Kidney (tissue), 14 donors: ENCODE data around the gene MST1. TPM values are rescaled to one million over a fixed set of nuclear protein-coding genes. Genes with fewer than 3 reads are reported as not detected.

ENCODE experiments used
- DNase-seq, 5 donors: peaks; one replicate each; pipeline ENCODE4 v3.0.0-alpha.2; 2013 to 2020
- FAIRE-seq: peaks from 2 replicates; lab custom pipeline; 2012; peaks lifted over from hg19 to GRCh38; lab: Jason Lieb, UNC
- H3K27ac ChIP-seq, 2 donors: one replicate each; pipeline ENCODE4 v1.7.0; 2013; ENCODE audit warnings: low read depth in 2 of 2, low read length in 2 of 2, inconsistent platforms in 1 of 2
- H3K27me3 ChIP-seq: one replicate; pipeline ENCODE4 v1.7.1; 2013; ENCODE audit warnings: low read length, inconsistent platforms; ENCODE audit not compliant: control insufficient read depth, insufficient read depth
- H3K36me3 ChIP-seq, 3 donors: one replicate each; pipeline versions ENCODE4 v1.7.0 to v1.7.1; 2013; ENCODE audit warnings: low read length in 3 of 3, control low read depth in 1 of 3, inconsistent platforms in 1 of 3; ENCODE audit not compliant: insufficient read depth in 3 of 3, control insufficient read depth in 2 of 3
- H3K4me1 ChIP-seq, 3 donors: one replicate each; pipeline versions ENCODE4 v1.7.0 to v1.7.1; 2013; ENCODE audit warnings: low read length in 3 of 3, inconsistent platforms in 1 of 3, low read depth in 1 of 3; ENCODE audit not compliant: control insufficient read depth in 2 of 3, insufficient read depth in 2 of 3
- H3K4me3 ChIP-seq, 3 donors: one replicate each; pipeline versions ENCODE4 v1.7.0 to v1.8.1; 2013; ENCODE audit warnings: low read length in 3 of 3, control low read depth in 1 of 3, inconsistent platforms in 1 of 3
- H3K9ac ChIP-seq, 3 donors: one replicate each; pipeline versions ENCODE4 v1.7.0 to v1.7.1; 2013; ENCODE audit warnings: low read length in 3 of 3, control low read depth in 1 of 3, inconsistent platforms in 1 of 3
- H3K9me3 ChIP-seq, 3 donors: one replicate each; pipeline versions ENCODE4 v1.7.0 to v1.7.1; 2013; ENCODE audit warnings: low read length in 3 of 3, control low read depth in 1 of 3, inconsistent platforms in 1 of 3; ENCODE audit not compliant: control insufficient read depth in 2 of 3, insufficient read depth in 1 of 3
- intact Hi-C: fragments of 100-400 bp; cut with DNase I; formaldehyde crosslinking; loops from one replicate; pipeline ENCODE4 v1.11.1; 2022
- polyA plus RNA-seq: library from polyadenylated mRNA; stranded (reverse); fragments of 350-450 nt; fragmentation: Illumina TruSeq; extraction: RNeasy Lipid Tissue Mini Kit (QIAGEN cat#74804); gene quantifications from one replicate; pipeline ENCODE4 v1.2.3, GENCODE V29; 2014; ENCODE audit warnings: low read depth, low replicate concordance; ENCODE audit not compliant: insufficient read depth
- total RNA-seq: library from RNA; stranded (reverse); fragmentation: NEBNext Ultra II Directional; extraction: Animal tissue kit (Norgen Biotek cat#: 25700); gene quantifications from one replicate; pipeline ENCODE4 v1.2.1, GENCODE V29; 2021
- TF ChIP-seq, protein P1 (sequence below): IDR thresholded peaks from 3 replicates; pipeline ENCODE4 v1.5.1; 2012; ENCODE audit warnings: mild to moderate bottlenecking, moderate library complexity, borderline replicate concordance; ENCODE audit not compliant: insufficient read depth; ENCODE audit errors: extremely low read depth
- donor health status: control.
- donor health status: control.
- donor health status: control.
- donor health status: control.
- donor health status: control.
- donor health status: DM: yes; HTN: yes; CAD: no.
- donor health status: Normal renal cell carcinoma (clear cell type).

The MST1 gene
- total and polyA plus RNA-seq, 2 donors from 2014 or later, result 77.3 to 152 TPM

DNA sequence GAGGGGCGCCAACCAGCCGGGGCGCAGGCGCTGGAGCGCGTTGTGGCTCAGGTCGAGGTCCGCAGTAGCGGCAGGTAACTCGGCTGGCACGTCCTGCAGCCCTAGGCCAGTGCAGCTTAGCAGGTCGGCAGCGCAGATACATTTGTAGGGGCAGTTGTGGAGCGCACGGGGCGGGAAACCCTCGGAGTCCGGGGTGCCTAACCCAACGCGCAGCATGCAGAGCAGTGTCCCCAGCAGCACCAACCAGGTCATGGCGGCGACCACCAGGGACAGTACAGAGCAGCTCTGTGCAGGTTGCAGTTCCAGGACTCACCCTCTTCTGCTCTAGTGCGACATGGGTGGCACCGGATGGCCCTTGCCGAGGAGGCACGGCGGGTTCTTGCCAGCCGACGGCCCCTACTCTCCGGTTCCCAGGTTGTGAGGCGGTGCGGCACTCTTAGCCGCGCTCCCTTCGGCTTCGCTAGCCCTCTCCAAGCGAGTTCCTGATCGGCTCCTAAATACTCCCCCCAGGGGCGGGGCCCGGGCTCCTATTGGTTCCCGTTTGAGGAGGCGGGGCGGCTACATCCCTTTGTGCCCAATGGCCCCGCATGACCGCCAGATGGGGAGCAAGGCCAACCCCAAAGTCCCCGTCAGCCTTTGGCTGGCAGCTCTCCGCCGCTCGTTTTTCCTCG is 30.1 kb upstream of the MST1 start, which contains the start of gene AMIGO3:
Gene AMIGO3 (minus strand): TSS at position 471 of the 671 bp plus-strand sequence. CDS start 219 bp downstream, at position 252.
- Histone ChIP-seq H3K27me3 (no peaks in the 10 kb centered on the region), H3K36me3 (peaks cover 0 to 19% (median 4%) of the 10 kb centered on the region in 3 donors), H3K27ac (no peak within 1 kb of the TSS), H3K9ac (peak within 1 kb of the TSS; percentile 46 to 55 (median 51)), H3K9me3 (no peaks in the 10 kb centered on the region), H3K4me3 (peak within 1 kb of the TSS; percentile 62 to 69 (median 66)), H3K4me1 (peaks cover 0 to 22% (median 6%) of the 10 kb centered on the region in 3 donors)
- TF ChIP-seq, protein P1, sequence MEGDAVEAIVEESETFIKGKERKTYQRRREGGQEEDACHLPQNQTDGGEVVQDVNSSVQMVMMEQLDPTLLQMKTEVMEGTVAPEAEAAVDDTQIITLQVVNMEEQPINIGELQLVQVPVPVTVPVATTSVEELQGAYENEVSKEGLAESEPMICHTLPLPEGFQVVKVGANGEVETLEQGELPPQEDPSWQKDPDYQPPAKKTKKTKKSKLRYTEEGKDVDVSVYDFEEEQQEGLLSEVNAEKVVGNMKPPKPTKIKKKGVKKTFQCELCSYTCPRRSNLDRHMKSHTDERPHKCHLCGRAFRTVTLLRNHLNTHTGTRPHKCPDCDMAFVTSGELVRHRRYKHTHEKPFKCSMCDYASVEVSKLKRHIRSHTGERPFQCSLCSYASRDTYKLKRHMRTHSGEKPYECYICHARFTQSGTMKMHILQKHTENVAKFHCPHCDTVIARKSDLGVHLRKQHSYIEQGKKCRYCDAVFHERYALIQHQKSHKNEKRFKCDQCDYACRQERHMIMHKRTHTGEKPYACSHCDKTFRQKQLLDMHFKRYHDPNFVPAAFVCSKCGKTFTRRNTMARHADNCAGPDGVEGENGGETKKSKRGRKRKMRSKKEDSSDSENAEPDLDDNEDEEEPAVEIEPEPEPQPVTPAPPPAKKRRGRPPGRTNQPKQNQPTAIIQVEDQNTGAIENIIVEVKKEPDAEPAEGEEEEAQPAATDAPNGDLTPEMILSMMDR, result peak; percentile 49
- intact Hi-C loops, result no loop called here
- DNase-seq (peak; percentile 94 to 98 (median 96)), FAIRE-seq (no peak)

DNA sequence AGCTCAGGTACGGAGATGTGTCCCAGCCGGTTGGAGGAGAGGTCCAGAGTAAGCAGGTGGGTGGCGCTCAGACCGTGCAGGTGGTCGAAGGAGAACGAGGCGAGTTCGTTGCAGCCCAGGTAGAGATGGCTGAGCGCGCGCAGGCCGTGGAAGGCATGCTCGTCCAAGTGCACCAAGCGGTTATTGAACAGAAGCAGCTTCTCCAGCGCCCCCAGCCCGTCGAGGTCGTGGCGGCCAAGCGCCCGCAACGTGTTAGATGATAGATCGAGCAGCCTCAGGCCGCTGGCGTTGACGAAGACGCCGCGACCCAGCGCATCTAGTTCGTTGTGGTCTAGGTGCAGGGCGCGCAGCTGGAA is 29.6 kb upstream of the MST1 start:
- Histone ChIP-seq H3K27me3 (no peaks in the 10 kb centered on the region), H3K36me3 (peaks cover 0 to 19% (median 4%) of the 10 kb centered on the region in 3 donors), H3K9ac (no peak overlapping the region), H3K4me3 (peak overlapping the region; percentile 62 to 69 (median 66)), H3K4me1 (peaks cover 0 to 22% (median 6%) of the 10 kb centered on the region in 3 donors), H3K9me3 (no peaks in the 10 kb centered on the region), H3K27ac (no peak overlapping the region)
- intact Hi-C loops, result no loop called here
- FAIRE-seq (no peak), DNase-seq (peak in 4 of 5 donors; percentile 38 to 83 (median 48))
- TF ChIP-seq, protein P1, result no peak

DNA sequence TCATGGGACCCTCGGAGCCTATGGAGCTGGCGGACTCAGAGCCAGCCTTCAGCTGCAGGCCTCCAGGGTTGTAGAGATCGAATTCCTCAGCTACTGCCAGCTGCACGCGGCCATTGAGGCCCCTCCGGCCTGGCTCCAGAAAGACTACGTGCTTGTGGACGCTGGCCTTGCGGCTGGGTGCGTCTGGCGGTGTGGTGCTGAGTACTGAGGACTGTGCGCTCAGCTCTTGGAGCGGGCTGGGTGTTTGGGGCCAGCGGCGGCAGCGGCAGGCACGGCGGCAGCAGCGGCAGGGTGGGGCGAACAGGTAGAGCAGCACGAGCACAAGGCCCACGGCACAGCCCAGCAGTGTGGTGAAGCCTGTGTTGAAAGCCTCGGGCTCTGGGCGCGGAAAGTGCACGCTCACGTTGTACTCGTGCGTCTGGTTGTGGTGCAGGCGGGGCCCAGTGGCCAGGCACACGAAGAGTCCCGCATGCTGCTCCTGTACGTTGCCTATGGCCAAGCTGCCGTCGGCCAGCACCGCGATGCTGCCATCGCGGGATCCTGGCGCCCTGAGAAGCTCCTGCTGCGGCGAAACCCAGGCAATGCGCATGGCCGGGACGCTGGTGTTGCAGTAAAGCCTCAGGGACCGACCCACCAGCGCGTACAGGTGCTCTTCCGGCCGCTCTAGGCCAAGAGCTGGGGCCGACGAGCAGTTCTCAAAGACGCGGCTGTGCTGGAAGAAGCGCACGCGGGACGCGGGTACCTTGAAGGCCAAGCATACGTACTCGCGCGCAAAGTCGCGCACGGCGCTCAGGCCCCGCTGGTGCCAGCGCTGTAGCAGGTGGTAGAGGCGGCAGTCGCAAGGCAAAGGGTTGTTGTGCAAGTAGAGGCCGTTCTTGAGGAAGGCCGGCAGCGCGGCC is 28.9 kb upstream of the MST1 start:
- FAIRE-seq (no peak), DNase-seq (peak; percentile 26 to 80 (median 41))
- intact Hi-C loops, result no loop called here
- Histone ChIP-seq H3K4me1 (peaks cover 0 to 21% (median 6%) of the 10 kb centered on the region in 3 donors), H3K4me3 (no peak overlapping the region), H3K27me3 (no peaks in the 10 kb centered on the region), H3K27ac (no peak overlapping the region), H3K36me3 (peaks cover 0 to 19% (median 4%) of the 10 kb centered on the region in 3 donors), H3K9ac (no peak overlapping the region), H3K9me3 (no peaks in the 10 kb centered on the region)
- TF ChIP-seq, protein P1, result no peak
